ENCODE data around the gene UBR4.

DNA sequence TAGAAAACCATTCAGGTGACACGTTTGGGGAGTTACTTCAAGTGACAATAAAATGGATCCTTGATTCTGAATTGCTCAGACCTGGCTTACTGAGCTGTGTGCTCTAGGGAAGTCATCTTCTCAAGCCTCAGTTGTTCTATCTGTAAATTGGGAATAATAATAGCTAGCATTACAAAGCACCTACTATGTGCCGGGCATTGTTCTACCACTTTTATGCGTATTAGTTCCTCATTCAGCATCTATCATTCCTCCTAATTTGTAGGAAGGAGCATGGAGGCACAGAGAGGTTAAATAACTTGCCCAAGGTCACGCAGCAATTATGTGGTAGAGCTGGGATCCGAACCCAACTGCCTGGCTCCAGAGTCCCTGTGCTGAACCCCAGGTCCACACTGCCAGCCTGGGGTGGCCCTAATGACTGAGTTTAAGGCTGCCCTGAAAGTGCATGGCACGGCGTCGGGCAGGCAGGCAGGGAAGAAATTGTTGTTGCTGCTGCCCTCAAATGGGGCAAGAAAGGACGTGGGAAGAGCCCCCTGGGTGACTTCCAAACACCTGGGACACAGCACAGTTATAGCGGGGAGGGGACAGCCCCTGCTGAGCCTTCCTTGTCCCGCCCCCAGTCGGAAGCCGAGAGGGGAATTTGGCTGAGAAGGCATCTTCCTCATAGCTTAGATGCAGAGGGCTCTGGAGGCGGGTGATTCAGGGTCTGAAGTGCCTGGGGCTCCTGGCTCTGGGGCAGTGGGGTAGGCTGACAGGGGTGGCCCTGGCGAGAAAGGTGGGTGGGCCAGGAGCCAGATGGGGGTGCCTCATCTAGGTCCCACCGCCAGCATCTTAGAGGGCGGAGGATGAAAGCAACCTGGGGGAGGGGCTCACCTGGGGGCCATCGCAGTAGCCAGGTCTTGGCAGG lies 167.1 kb downstream of the UBR4 start:
- TF ChIP-seq, protein P1, sequence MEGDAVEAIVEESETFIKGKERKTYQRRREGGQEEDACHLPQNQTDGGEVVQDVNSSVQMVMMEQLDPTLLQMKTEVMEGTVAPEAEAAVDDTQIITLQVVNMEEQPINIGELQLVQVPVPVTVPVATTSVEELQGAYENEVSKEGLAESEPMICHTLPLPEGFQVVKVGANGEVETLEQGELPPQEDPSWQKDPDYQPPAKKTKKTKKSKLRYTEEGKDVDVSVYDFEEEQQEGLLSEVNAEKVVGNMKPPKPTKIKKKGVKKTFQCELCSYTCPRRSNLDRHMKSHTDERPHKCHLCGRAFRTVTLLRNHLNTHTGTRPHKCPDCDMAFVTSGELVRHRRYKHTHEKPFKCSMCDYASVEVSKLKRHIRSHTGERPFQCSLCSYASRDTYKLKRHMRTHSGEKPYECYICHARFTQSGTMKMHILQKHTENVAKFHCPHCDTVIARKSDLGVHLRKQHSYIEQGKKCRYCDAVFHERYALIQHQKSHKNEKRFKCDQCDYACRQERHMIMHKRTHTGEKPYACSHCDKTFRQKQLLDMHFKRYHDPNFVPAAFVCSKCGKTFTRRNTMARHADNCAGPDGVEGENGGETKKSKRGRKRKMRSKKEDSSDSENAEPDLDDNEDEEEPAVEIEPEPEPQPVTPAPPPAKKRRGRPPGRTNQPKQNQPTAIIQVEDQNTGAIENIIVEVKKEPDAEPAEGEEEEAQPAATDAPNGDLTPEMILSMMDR (IDR thresholded peaks at IDR 0.05) = no peak
- no peak for TF ChIP-seq POLR2A (IDR thresholded peaks at IDR 0.05)
